RWPE1 (cell line): ENCODE results near the gene NMRK1.
A peak's percentile ranks its signal among the peaks of the same experiment; 100 is the strongest.

Experiments
- CTCF ChIA-PET: fragments of 350-600 bp; sonication (Branson Sonifier 250); formaldehyde crosslinking; extraction: SDS; loops from one replicate; lab custom pipeline; 2021; lab: Yijun Ruan, JAX
- POLR2A ChIA-PET: fragments of 400-600 bp; formaldehyde crosslinking; extraction: SDS; loops from one replicate; lab custom pipeline; 2020; ENCODE audit warnings: antibody characterized with exemption; ENCODE audit not compliant: low non-redundant PET; lab: Yijun Ruan, JAX
- DNase-seq: peaks from one replicate; pipeline ENCODE4 v3.0.0; 2012; ENCODE audit warnings: low spot score
- H3K27ac ChIP-seq: fragments of 450-650 bp; 2 replicates; pipeline ENCODE4 v1.5.1; 2017
- TF ChIP-seq, protein P1 (sequence below): fragments of 450-650 bp; conservative IDR thresholded peaks from 2 replicates; pipeline ENCODE4 v1.5.1; 2017; ENCODE audit warnings: low read depth, mild to moderate bottlenecking

The NMRK1 gene

GRCh38 chr9:75087824-75088645 lies at the start of gene NMRK1, which contains the start of gene OSTF1:
NMRK1 (minus strand) TSS chr9:75088155; CDS start chr9:75083115, 5,040 bp downstream.
OSTF1 (plus strand) TSS chr9:75088514; CDS start chr9:75088693, 179 bp downstream.
- POLR2A ChIA-PET, result interaction anchor here (1.0 to 2.3 kb wide), 3 partner anchors 16 to 136 kb away, joined by 3 to 12 read pairs (median 4); partner anchors contain the start of gene CARNMT1
- H3K27ac ChIP-seq, result peak within 1 kb of the TSS; percentile 95
- CTCF ChIA-PET, result interaction anchor here (0.8 to 1.0 kb wide), 2 partner anchors 19 to 136 kb away, joined by 3 to 4 read pairs; no protein-coding TSS in a partner anchor
- peak; percentile 91 for DNase-seq
- TF ChIP-seq, protein P1, sequence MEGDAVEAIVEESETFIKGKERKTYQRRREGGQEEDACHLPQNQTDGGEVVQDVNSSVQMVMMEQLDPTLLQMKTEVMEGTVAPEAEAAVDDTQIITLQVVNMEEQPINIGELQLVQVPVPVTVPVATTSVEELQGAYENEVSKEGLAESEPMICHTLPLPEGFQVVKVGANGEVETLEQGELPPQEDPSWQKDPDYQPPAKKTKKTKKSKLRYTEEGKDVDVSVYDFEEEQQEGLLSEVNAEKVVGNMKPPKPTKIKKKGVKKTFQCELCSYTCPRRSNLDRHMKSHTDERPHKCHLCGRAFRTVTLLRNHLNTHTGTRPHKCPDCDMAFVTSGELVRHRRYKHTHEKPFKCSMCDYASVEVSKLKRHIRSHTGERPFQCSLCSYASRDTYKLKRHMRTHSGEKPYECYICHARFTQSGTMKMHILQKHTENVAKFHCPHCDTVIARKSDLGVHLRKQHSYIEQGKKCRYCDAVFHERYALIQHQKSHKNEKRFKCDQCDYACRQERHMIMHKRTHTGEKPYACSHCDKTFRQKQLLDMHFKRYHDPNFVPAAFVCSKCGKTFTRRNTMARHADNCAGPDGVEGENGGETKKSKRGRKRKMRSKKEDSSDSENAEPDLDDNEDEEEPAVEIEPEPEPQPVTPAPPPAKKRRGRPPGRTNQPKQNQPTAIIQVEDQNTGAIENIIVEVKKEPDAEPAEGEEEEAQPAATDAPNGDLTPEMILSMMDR, result no peak

GRCh38 chr9:75134495-75134894 lies 46.5 kb upstream of the NMRK1 start:
- TF ChIP-seq, protein P1, result no peak
- no peak for DNase-seq
- CTCF ChIA-PET, result no interaction called here
- POLR2A ChIA-PET, result no interaction called here
- H3K27ac ChIP-seq, result no peak overlapping the region

DNA sequence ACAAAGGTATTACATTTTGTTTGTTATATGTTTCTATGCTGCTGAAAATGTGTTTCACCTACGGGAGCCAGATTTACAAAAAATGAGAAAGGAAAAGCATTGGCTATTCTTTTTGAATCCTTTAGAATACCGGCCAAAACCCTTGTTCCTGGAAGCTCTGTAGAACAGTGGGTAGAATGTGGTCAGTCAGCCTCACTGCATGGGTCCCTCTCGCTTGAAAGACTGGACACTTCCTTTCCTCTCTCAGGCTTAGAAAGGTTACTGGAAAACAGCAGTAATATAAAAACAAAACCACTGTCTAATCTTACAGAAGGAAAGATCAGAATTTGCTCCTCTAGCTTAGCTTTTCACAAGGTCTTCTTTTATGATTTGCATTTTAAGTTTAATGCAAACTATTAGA lies 45.4 kb upstream of the NMRK1 start:
- no peak for DNase-seq
- TF ChIP-seq, protein P1, result no peak
- H3K27ac ChIP-seq, result no peak overlapping the region
- CTCF ChIA-PET, result interaction anchor here (0.6 to 0.9 kb wide), 3 partner anchors 43 to 207 kb away, joined by 3 read pairs; no protein-coding TSS in a partner anchor
- POLR2A ChIA-PET, result no interaction called here

GRCh38 chr9:75132244-75132643 lies 44.3 kb upstream of the NMRK1 start:
- H3K27ac ChIP-seq, result no peak overlapping the region
- ChIA-PET POLR2A (no interaction called here), CTCF (no interaction called here)
- TF ChIP-seq, protein P1, result no peak
- DNase-seq, result no peak

DNA sequence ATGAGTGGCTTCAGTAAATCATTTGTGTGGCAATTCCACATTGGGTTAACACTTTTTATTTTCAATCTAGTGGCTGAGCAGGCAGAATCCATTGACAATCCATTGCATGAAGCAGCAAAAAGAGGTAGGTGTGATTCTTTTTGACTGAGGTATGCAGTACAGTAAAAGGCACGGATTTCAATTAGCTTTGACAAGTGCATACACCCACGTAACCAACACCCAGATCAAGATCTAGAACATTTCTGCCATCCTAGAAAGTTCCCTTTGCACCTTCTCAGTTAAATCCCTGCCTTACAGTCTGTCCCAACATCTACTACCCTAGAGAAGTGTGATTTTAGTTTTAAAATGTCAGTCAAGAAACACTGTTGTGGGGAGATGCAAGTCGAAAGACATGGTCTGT lies 43.7 kb upstream of the NMRK1 start:
- POLR2A ChIA-PET, result no interaction called here
- DNase-seq, result no peak
- TF ChIP-seq, protein P1, result no peak
- H3K27ac ChIP-seq, result no peak overlapping the region
- CTCF ChIA-PET, result interaction anchor here (0.7 kb wide), 1 partner anchor 307 kb away, joined by 4 read pairs; no protein-coding TSS in a partner anchor

DNA sequence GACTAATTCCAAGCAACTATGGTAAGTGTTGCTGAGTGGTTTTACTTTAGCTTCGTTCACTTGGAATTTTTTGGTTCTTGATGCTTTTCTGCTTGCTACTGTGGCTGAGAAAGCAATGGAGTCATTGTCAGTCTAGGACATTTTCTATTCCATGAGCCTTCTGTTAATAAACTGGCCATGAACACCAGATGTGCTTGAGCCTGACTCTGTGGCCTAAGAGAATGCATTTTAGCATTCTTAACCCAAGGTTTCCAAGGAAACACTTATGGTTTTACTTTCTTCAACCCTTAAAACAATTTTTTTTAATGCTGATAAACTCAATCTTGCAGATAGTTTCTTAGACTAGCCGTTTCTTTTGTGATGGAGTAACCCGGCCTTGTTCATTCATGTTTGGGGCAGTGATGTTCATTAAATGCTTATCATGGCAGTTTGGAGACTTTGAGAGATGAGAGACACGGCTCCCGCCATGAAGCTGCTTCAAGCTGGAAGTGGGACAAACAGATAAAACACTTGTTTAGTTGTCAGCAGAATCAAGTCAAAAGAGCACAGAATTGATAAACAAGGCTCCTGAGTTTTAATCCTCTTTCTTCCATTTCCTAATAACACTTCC lies 42.8 kb upstream of the NMRK1 start:
- ChIA-PET CTCF (interaction anchor here (0.7 kb wide), 2 partner anchors 306 to 648 kb away, joined by 3 to 4 read pairs; no protein-coding TSS in a partner anchor), POLR2A (no interaction called here)
- DNase-seq, result no peak
- TF ChIP-seq, protein P1, result no peak
- no peak overlapping the region for H3K27ac ChIP-seq
